Adrenal gland (tissue), 19 donors: ENCODE measurements around the gene NOL12. TPM values are rescaled to one million over a fixed set of nuclear protein-coding genes. Genes with fewer than 3 reads are reported as not detected.

Experiments
- DNase-seq, 7 donors: peaks; one replicate each; pipeline ENCODE4 v3.0.0-alpha.2; 2019 to 2020
- H3K27ac ChIP-seq, 5 donors: fragments of 200-600 bp; sonication (generic) in 4 of 5; 1 replicate in 3 of 5; 2 replicates in 2 of 5; pipeline versions ENCODE4 v1.5.1 to v1.8.0; 2016 to 2020; ENCODE audit warnings: mild to moderate bottlenecking in 1 of 5
- H3K27me3 ChIP-seq: fragments of 200-600 bp; 2 replicates; pipeline ENCODE4 v1.8.0; 2021
- H3K36me3 ChIP-seq, 2 donors: fragments of 200-600 bp; replicated peaks in 1 of 2; 1 replicate in 1 of 2; 2 replicates in 1 of 2; pipeline versions ENCODE4 v1.5.1 to v1.8.0; 2018 to 2022
- H3K4me1 ChIP-seq, 2 donors: fragments of 200-600 bp; replicated peaks in 1 of 2; 1 replicate in 1 of 2; 2 replicates in 1 of 2; pipeline versions ENCODE4 v1.5.1 to v1.8.0; 2018 to 2021
- H3K4me3 ChIP-seq, 4 donors: fragments of 200-600 bp; sonication (generic) in 3 of 4; one replicate each; pipeline ENCODE4 v1.5.1; 2016 to 2018
- H3K9me3 ChIP-seq, 3 donors: fragments of 200-600 bp; sonication (generic) in 1 of 3; replicated peaks in 1 of 3; 1 replicate in 2 of 3; 2 replicates in 1 of 3; pipeline versions ENCODE4 v1.5.1 to v1.8.0; 2016 to 2021
- CTCF ChIP-seq, 6 experiments: fragments of 450-650 bp in 4 of 6; fragments of 200-600 bp in 2 of 6; sonication (generic) in 1 of 6; IDR thresholded peaks; 1 replicate in 5 of 6; 2 replicates in 1 of 6; pipeline versions ENCODE4 v1.5.1 to v1.8.0; 2016 to 2021; ENCODE audit warnings: antibody characterized with exemption in 6 of 6, mild to moderate bottlenecking in 2 of 6, moderate library complexity in 1 of 6
- POLR2A ChIP-seq, 2 donors: fragments of 450-650 bp; IDR thresholded peaks; one replicate each; pipeline ENCODE4 v1.6.1; 2017; ENCODE audit warnings: antibody characterized with exemption in 2 of 2, mild to moderate bottlenecking in 2 of 2, moderate library complexity in 1 of 2
- WGBS, 4 donors: extraction: QIAGEN DNeasy Blood & Tissue Kit in 2 of 4; methylation state at CpG; one replicate each; pipeline versions ENCODE4 v1.1.5 to v1.1.7; 2013 to 2017; 5-methylcytosine and 5-hydroxymethylcytosine counted together
- intact Hi-C, 2 donors: fragments of 100-400 bp; cut with DNase I; formaldehyde crosslinking; loops; one replicate each; pipeline versions ENCODE4 v1.14.1 to v1.15.0; 2022 to 2023
- long read RNA-seq, 10 donors: library from polyadenylated mRNA in 3 of 10; unstranded in 2 of 10; stranded (forward) in 1 of 10; transcript quantifications; one replicate each; pipeline ENCODE4 v2.0.0 and lab custom pipeline, GENCODE V29; 2021 to 2026
- polyA plus RNA-seq, 3 donors: library from polyadenylated mRNA; stranded (reverse); fragments of 200-250 nt in 2 of 3; fragments of 350-450 nt in 1 of 3; fragmentation: Illumina TruSeq in 1 of 3; extraction: RNeasy Lipid Tissue Mini Kit (QIAGEN cat#74804) in 1 of 3; gene quantifications; one replicate each; pipeline ENCODE4 v1.2.3, GENCODE V29; 2013 to 2014
- total RNA-seq, 9 donors: library from RNA; depleted of rRNA in 4 of 9; stranded (reverse); fragments of >200 nt in 4 of 9; fragments of 120-200 nt in 1 of 9; fragmentation: NEBNext Ultra II Directional in 1 of 9; extraction: Animal tissue kit (Norgen Biotek cat#: 25700) in 1 of 9; gene quantifications; one replicate each; pipeline versions ENCODE4 v1.1.0 to v1.2.4, GENCODE V29; 2013 to 2023
- donor health status: healthy with polysubstance abuse.
- donor health status: Bipolar disorder and iron deficiency.
- donor health status: DM: yes; HTN: yes; CAD: no.
- donor health status: DM: no; HTN: no; CAD: no.
- donor health status: DM: no; HTN: no; CAD: no.
- donor health status: DM: yes; HTN: yes; CAD: no.

The NOL12 gene
- total RNA-seq: 10 to 100 TPM; 23.2 to 51.1 (median 38.4) TPM
- polyA plus RNA-seq: 10 to 100 TPM; 26.7 to 90.7 (median 73.8) TPM
- long read RNA-seq, donor 1, transcript NOL12-202 (7 exons, 945 nt): major isoform, 14 of 18 reads
- long read RNA-seq, donor 1, partial matches to known transcripts: 0 of 18 reads
- long read RNA-seq, donor 1, other reads (novel, unspliced or antisense): 0 of 18 reads
- long read RNA-seq, donor 2, transcript NOL12-201 (6 exons, 2,854 nt): minor isoform, 6 of 21 reads
- long read RNA-seq, donor 2, transcript NOL12-202 (7 exons, 945 nt): major isoform, 9 of 21 reads
- long read RNA-seq, donor 2, partial matches to known transcripts: 5 of 21 reads
- long read RNA-seq, donor 2, other reads (novel, unspliced or antisense): 0 of 21 reads
- long read RNA-seq, donor 3, transcript NOL12-202 (7 exons, 945 nt): major isoform, 5 of 12 reads
- long read RNA-seq, donor 3, partial matches to known transcripts: 6 of 12 reads
- long read RNA-seq, donor 3, other reads (novel, unspliced or antisense): 0 of 12 reads
- long read RNA-seq, donor 4, transcript NOL12-202 (7 exons, 945 nt): major isoform, 21 of 27 reads
- long read RNA-seq, donor 4, partial matches to known transcripts: 1 of 27 reads
- long read RNA-seq, donor 4, other reads (novel, unspliced or antisense): 1 of 27 reads
- long read RNA-seq, donor 5, transcript NOL12-201 (6 exons, 2,854 nt): minor isoform, 15 of 41 reads
- long read RNA-seq, donor 5, transcript NOL12-202 (7 exons, 945 nt): major isoform, 19 of 41 reads
- long read RNA-seq, donor 5, partial matches to known transcripts: 2 of 41 reads
- long read RNA-seq, donor 5, other reads (novel, unspliced or antisense): 1 of 41 reads
- long read RNA-seq, donor 6, transcript NOL12-202 (7 exons, 945 nt): major isoform, 17 of 25 reads
- long read RNA-seq, donor 6, transcript NOL12-201 (6 exons, 2,854 nt): minor isoform, 5 of 25 reads
- long read RNA-seq, donor 6, partial matches to known transcripts: 0 of 25 reads
- long read RNA-seq, donor 6, other reads (novel, unspliced or antisense): 3 of 25 reads
- long read RNA-seq, donor 7, partial matches to known transcripts: 0 of 6 reads
- long read RNA-seq, donor 7, other reads (novel, unspliced or antisense): 0 of 6 reads
- long read RNA-seq, donor 8, transcript NOL12-202 (7 exons, 945 nt): major isoform, 6 of 22 reads
- long read RNA-seq, donor 8, partial matches to known transcripts: 12 of 22 reads
- long read RNA-seq, donor 8, other reads (novel, unspliced or antisense): 0 of 22 reads
- long read RNA-seq, donor 9, transcript NOL12-201 (6 exons, 2,854 nt): major isoform, 5 of 24 reads
- long read RNA-seq, donor 9, partial matches to known transcripts: 15 of 24 reads
- long read RNA-seq, donor 9, other reads (novel, unspliced or antisense): 0 of 24 reads
- long read RNA-seq, donor 10, transcript NOL12-202 (7 exons, 945 nt): major isoform, 7 of 7 reads
- long read RNA-seq, donor 10, partial matches to known transcripts: 0 of 7 reads
- long read RNA-seq, donor 10, other reads (novel, unspliced or antisense): 0 of 7 reads

GRCh38 chr22:37686002-37686982, at the start of gene NOL12:
Gene NOL12, plus strand, starts transcription at chr22:37686343. Its CDS starts 50 bp downstream, at chr22:37686393.
- WGBS, 4 donors: 1 to 3% (median 2%) methylated on average over 28 to 62 of the region's 62 CpGs
- DNase-seq: peak; percentile 80 to 90 (median 84)
- Histone ChIP-seq H3K4me1 (peaks cover 8 to 17% of the 10 kb centered on the region in 2 donors), H3K4me3 (peak within 1 kb of the TSS; percentile 76 to 85 (median 82)), H3K36me3 (peaks cover 0 to 30% of the 10 kb centered on the region in 2 donors), H3K27me3 (no peaks in the 10 kb centered on the region), H3K27ac (peak within 1 kb of the TSS in 4 of 5 donors; percentile 69 to 96 (median 86)), H3K9me3 (no peaks in the 10 kb centered on the region)
- intact Hi-C loops: no loop called here
- TF ChIP-seq POLR2A (IDR thresholded peaks at IDR 0.05) (peak in 1 of 2 donors; percentile 60), CTCF (IDR thresholded peaks at IDR 0.05) (no peak)

GRCh38 chr22:37636949-37637273, 49.2 kb upstream of the NOL12 start:
- no peak for DNase-seq
- Histone ChIP-seq H3K4me1 (peaks cover 18 to 46% of the 10 kb centered on the region in 2 donors), H3K27me3 (no peaks in the 10 kb centered on the region), H3K36me3 (no peaks in the 10 kb centered on the region), H3K4me3 (no peak overlapping the region), H3K27ac (peak overlapping the region in 2 of 5 donors; percentile 19 to 78), H3K9me3 (no peaks in the 10 kb centered on the region)
- intact Hi-C loops: no loop called here
- TF ChIP-seq CTCF (IDR thresholded peaks at IDR 0.05) (no peak), POLR2A (IDR thresholded peaks at IDR 0.05) (no peak)
- 66 to 76% (median 71%) methylated on average over 2 to 3 of the region's 3 CpGs for WGBS, 4 donors

- no peaks in the 10 kb centered on the region for H3K36me3 ChIP-seq
- H3K27ac ChIP-seq: peak overlapping the region in 1 of 5 donors; percentile 86
- TF ChIP-seq POLR2A (IDR thresholded peaks at IDR 0.05): no peak
- no peak for TF ChIP-seq CTCF (IDR thresholded peaks at IDR 0.05)
- H3K27me3 ChIP-seq: no peaks in the 10 kb centered on the region
- peak overlapping the region in 1 of 4 donors; percentile 61 for H3K4me3 ChIP-seq
- intact Hi-C loops: no loop called here
- DNase-seq: no peak
- H3K4me1 ChIP-seq: peaks cover 11 to 47% of the 10 kb centered on the region in 2 donors
- no peaks in the 10 kb centered on the region for H3K9me3 ChIP-seq
- 54 to 70% (median 61%) methylated on average over 7 to 11 of the region's 11 CpGs for WGBS, 4 donors
These were observed 47.6 kb upstream of the NOL12 start for GRCh38 chr22:37638391-37639069.
